HL-60 (cell line): ENCODE results near the gene MAGEA8.

Experiments used
- TF ChIP-seq, protein P1 (sequence below): IDR thresholded peaks from one replicate; pipeline ENCODE4 v1.5.1; 2011; ENCODE audit warnings: low read length, control low read depth, inconsistent platforms; ENCODE audit not compliant: insufficient read depth
- TF ChIP-seq, protein P2 (sequence below): IDR thresholded peaks from 2 replicates; pipeline ENCODE4 v1.6.1; 2012; ENCODE audit warnings: low read depth; ENCODE audit not compliant: insufficient replicate concordance

DNA sequence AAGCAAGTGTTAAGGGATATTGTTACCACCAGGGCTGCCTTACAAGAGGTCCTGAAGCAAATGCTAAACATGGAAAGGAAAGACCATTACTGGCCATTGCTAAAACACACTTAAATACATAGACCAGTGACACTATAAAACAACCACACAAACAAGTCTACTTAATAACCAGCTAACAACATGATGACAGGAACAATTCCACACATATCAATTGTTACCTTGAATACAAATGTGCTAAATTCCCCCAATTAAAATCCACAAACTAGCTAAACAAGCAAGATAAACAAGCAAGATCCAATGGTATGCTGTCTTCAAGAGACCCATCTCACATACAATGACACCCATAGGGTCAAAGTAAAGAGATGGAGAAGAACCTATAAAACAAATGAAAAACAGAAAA, 20.5 kb upstream of the MAGEA8 start:
- TF ChIP-seq, protein P1, sequence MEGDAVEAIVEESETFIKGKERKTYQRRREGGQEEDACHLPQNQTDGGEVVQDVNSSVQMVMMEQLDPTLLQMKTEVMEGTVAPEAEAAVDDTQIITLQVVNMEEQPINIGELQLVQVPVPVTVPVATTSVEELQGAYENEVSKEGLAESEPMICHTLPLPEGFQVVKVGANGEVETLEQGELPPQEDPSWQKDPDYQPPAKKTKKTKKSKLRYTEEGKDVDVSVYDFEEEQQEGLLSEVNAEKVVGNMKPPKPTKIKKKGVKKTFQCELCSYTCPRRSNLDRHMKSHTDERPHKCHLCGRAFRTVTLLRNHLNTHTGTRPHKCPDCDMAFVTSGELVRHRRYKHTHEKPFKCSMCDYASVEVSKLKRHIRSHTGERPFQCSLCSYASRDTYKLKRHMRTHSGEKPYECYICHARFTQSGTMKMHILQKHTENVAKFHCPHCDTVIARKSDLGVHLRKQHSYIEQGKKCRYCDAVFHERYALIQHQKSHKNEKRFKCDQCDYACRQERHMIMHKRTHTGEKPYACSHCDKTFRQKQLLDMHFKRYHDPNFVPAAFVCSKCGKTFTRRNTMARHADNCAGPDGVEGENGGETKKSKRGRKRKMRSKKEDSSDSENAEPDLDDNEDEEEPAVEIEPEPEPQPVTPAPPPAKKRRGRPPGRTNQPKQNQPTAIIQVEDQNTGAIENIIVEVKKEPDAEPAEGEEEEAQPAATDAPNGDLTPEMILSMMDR = no peak
- TF ChIP-seq, protein P2, sequence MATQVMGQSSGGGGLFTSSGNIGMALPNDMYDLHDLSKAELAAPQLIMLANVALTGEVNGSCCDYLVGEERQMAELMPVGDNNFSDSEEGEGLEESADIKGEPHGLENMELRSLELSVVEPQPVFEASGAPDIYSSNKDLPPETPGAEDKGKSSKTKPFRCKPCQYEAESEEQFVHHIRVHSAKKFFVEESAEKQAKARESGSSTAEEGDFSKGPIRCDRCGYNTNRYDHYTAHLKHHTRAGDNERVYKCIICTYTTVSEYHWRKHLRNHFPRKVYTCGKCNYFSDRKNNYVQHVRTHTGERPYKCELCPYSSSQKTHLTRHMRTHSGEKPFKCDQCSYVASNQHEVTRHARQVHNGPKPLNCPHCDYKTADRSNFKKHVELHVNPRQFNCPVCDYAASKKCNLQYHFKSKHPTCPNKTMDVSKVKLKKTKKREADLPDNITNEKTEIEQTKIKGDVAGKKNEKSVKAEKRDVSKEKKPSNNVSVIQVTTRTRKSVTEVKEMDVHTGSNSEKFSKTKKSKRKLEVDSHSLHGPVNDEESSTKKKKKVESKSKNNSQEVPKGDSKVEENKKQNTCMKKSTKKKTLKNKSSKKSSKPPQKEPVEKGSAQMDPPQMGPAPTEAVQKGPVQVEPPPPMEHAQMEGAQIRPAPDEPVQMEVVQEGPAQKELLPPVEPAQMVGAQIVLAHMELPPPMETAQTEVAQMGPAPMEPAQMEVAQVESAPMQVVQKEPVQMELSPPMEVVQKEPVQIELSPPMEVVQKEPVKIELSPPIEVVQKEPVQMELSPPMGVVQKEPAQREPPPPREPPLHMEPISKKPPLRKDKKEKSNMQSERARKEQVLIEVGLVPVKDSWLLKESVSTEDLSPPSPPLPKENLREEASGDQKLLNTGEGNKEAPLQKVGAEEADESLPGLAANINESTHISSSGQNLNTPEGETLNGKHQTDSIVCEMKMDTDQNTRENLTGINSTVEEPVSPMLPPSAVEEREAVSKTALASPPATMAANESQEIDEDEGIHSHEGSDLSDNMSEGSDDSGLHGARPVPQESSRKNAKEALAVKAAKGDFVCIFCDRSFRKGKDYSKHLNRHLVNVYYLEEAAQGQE = no peak
